Fibroblast of lung (primary cell): ENCODE results near the gene FLT3LG. TPM values are rescaled to one million over a fixed set of nuclear protein-coding genes. Genes with fewer than 3 reads are reported as not detected.

Experiments used
- DNase-seq, 2 donors: peaks; one replicate each; pipeline versions ENCODE4 v3.0.0 to v3.0.0-alpha.2; 2010; ENCODE audit warnings: low read depth in 2 of 2
- H2AFZ ChIP-seq: 2 replicates; pipeline ENCODE4 v1.5.1; 2012; ENCODE audit warnings: low read length, control low read depth, inconsistent platforms
- H3K27ac ChIP-seq: 2 replicates; pipeline ENCODE4 v1.5.1; 2011; ENCODE audit warnings: low read length, control low read depth; ENCODE audit not compliant: insufficient read depth
- H3K27me3 ChIP-seq: 2 replicates; pipeline ENCODE4 v1.5.1; 2011; ENCODE audit warnings: mild to moderate bottlenecking, low read length; ENCODE audit not compliant: control insufficient read depth, insufficient read depth
- H3K36me3 ChIP-seq: 2 replicates; pipeline ENCODE4 v1.5.1; 2011; ENCODE audit warnings: low read length; ENCODE audit not compliant: control insufficient read depth, insufficient read depth
- H3K4me1 ChIP-seq: 2 replicates; pipeline ENCODE4 v1.5.1; 2011; ENCODE audit warnings: low read length; ENCODE audit not compliant: control insufficient read depth, insufficient read depth; ENCODE audit errors: extremely low read depth
- H3K4me2 ChIP-seq: 2 replicates; pipeline ENCODE4 v1.5.1; 2011; ENCODE audit warnings: low read length, control low read depth; ENCODE audit not compliant: insufficient read depth; ENCODE audit errors: extremely low read depth
- H3K4me3 ChIP-seq, 4 experiments: fragments of 200-600 bp in 1 of 4; sonication (generic) in 1 of 4; replicated peaks in 1 of 4; 2 replicates each; pipeline ENCODE4 v1.5.1; 2011 to 2016; ENCODE audit warnings: low read length in 4 of 4, low read depth in 3 of 4, mild to moderate bottlenecking in 3 of 4, control low read depth in 2 of 4, inconsistent platforms in 1 of 4, mixed read lengths in 1 of 4; ENCODE audit not compliant: insufficient read depth in 1 of 4; ENCODE audit errors: control extremely low read depth in 1 of 4
- H3K79me2 ChIP-seq: 2 replicates; pipeline ENCODE4 v1.5.1; 2012; ENCODE audit warnings: mild to moderate bottlenecking, low read length, inconsistent platforms; ENCODE audit not compliant: control insufficient read depth, insufficient read depth
- H3K9ac ChIP-seq: 2 replicates; pipeline ENCODE4 v1.5.1; 2011; ENCODE audit warnings: mild to moderate bottlenecking, low read length, control low read depth; ENCODE audit not compliant: insufficient read depth
- H3K9me3 ChIP-seq: 2 replicates; pipeline ENCODE4 v1.5.1; 2012; ENCODE audit warnings: low read depth, low read length; ENCODE audit not compliant: control insufficient read depth, insufficient read depth
- H4K20me1 ChIP-seq: 2 replicates; pipeline ENCODE4 v1.5.1; 2011; ENCODE audit warnings: low read length; ENCODE audit not compliant: control insufficient read depth, insufficient read depth; ENCODE audit errors: extremely low read depth
- EZH2 ChIP-seq: IDR thresholded peaks from 2 replicates; pipeline ENCODE4 v1.5.1; 2012; ENCODE audit warnings: low read length, control low read depth, mild to moderate bottlenecking; ENCODE audit errors: missing control alignments
- polyA plus RNA-seq, 2 donors: library from polyadenylated mRNA; depleted of rRNA in 1 of 2; stranded (reverse) in 1 of 2; unstranded in 1 of 2; fragments of >200 nt; gene quantifications; 2 replicates each; pipeline ENCODE4 v1.2.1, GENCODE V29; 2011 to 2012; ENCODE audit warnings: missing spikeins in 1 of 2
- total RNA-seq: library from RNA; depleted of rRNA; stranded (reverse); fragments of >200 nt; gene quantifications from 2 replicates; pipeline ENCODE4 v1.2.1, GENCODE V29; 2014
- TF ChIP-seq, protein P1 (sequence below), 2 donors: IDR thresholded peaks in 1 of 2; conservative IDR thresholded peaks in 1 of 2; 1 replicate in 1 of 2; 2 replicates in 1 of 2; pipeline ENCODE4 v1.5.1; 2011 to 2012; ENCODE audit warnings: low read length in 2 of 2, control low read depth in 1 of 2, inconsistent platforms in 1 of 2, low read depth in 1 of 2, mild to moderate bottlenecking in 1 of 2

Gene FLT3LG
- total and polyA plus RNA-seq, 2 donors (not counting 1 experiment from before 2014, with no cell fraction given) = 4.4 to 4.5 TPM

GRCh38 chr19:49520705-49521319 is 46.8 kb downstream of the FLT3LG start:
- H3K4me3 ChIP-seq = no peak overlapping the region
- no peak overlapping the region for H3K9ac ChIP-seq
- no peak overlapping the region for H3K4me2 ChIP-seq
- no peaks in the 10 kb centered on the region for H4K20me1 ChIP-seq
- no peak overlapping the region for H3K27ac ChIP-seq
- no peak for DNase-seq
- no peaks in the 10 kb centered on the region for H3K79me2 ChIP-seq
- peaks cover 1% of the 10 kb centered on the region for H3K36me3 ChIP-seq
- TF ChIP-seq EZH2 = no peak
- TF ChIP-seq, protein P1, sequence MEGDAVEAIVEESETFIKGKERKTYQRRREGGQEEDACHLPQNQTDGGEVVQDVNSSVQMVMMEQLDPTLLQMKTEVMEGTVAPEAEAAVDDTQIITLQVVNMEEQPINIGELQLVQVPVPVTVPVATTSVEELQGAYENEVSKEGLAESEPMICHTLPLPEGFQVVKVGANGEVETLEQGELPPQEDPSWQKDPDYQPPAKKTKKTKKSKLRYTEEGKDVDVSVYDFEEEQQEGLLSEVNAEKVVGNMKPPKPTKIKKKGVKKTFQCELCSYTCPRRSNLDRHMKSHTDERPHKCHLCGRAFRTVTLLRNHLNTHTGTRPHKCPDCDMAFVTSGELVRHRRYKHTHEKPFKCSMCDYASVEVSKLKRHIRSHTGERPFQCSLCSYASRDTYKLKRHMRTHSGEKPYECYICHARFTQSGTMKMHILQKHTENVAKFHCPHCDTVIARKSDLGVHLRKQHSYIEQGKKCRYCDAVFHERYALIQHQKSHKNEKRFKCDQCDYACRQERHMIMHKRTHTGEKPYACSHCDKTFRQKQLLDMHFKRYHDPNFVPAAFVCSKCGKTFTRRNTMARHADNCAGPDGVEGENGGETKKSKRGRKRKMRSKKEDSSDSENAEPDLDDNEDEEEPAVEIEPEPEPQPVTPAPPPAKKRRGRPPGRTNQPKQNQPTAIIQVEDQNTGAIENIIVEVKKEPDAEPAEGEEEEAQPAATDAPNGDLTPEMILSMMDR (conservative IDR thresholded peaks at IDR 0.05 in 1 of 2, IDR thresholded peaks at IDR 0.05 in 1 of 2; ENCODE audit: low read depth in 1 of 2, low read length in 2 of 2) = no peak
- H3K9me3 ChIP-seq = no peaks in the 10 kb centered on the region
- no peak overlapping the region for H2AFZ ChIP-seq
- no peaks in the 10 kb centered on the region for H3K4me1 ChIP-seq
- no peaks in the 10 kb centered on the region for H3K27me3 ChIP-seq

GRCh38 chr19:49524812-49525455 is 50.9 kb downstream of the FLT3LG start:
- Histone ChIP-seq H3K4me1 (peaks cover 2% of the 10 kb centered on the region), H3K27ac (no peak overlapping the region), H4K20me1 (no peaks in the 10 kb centered on the region), H3K79me2 (peaks cover 3% of the 10 kb centered on the region), H3K9me3 (no peaks in the 10 kb centered on the region), H2AFZ (no peak overlapping the region), H3K27me3 (no peaks in the 10 kb centered on the region), H3K36me3 (peaks cover 1% of the 10 kb centered on the region), H3K9ac (no peak overlapping the region), H3K4me3 (no peak overlapping the region), H3K4me2 (no peak overlapping the region)
- TF ChIP-seq EZH2 = no peak
- TF ChIP-seq, protein P1 (conservative IDR thresholded peaks at IDR 0.05 in 1 of 2, IDR thresholded peaks at IDR 0.05 in 1 of 2; ENCODE audit: low read depth in 1 of 2, low read length in 2 of 2) = no peak
- DNase-seq = no peak

GRCh38 chr19:49528211-49528771 is 54.3 kb downstream of the FLT3LG start:
- H3K27me3 ChIP-seq = no peaks in the 10 kb centered on the region
- peaks cover 5% of the 10 kb centered on the region for H3K36me3 ChIP-seq
- H3K4me1 ChIP-seq = peaks cover 3% of the 10 kb centered on the region
- H4K20me1 ChIP-seq = no peaks in the 10 kb centered on the region
- peak overlapping the region; percentile 73 for H3K27ac ChIP-seq
- H3K4me2 ChIP-seq = peak overlapping the region; percentile 77
- peak overlapping the region; percentile 25 to 74 (median 59) for H3K4me3 ChIP-seq
- peak overlapping the region; percentile 58 for H3K9ac ChIP-seq
- DNase-seq = peak in 1 of 2 donors; percentile 69
- H3K9me3 ChIP-seq = no peaks in the 10 kb centered on the region
- H3K79me2 ChIP-seq = peaks cover 3% of the 10 kb centered on the region
- H2AFZ ChIP-seq = peak overlapping the region; percentile 30
- TF ChIP-seq, protein P1 (conservative IDR thresholded peaks at IDR 0.05 in 1 of 2, IDR thresholded peaks at IDR 0.05 in 1 of 2; ENCODE audit: low read depth in 1 of 2, low read length in 2 of 2) = no peak
- no peak for TF ChIP-seq EZH2
